Amniotic epithelial cell (primary cell): Measurements from ENCODE around the gene NOL4L.

ENCODE experiments used
- DNase-seq: peaks from one replicate; pipeline ENCODE4 v3.0.0-alpha.2; 2010; ENCODE audit warnings: low read depth

The NOL4L gene

DNA sequence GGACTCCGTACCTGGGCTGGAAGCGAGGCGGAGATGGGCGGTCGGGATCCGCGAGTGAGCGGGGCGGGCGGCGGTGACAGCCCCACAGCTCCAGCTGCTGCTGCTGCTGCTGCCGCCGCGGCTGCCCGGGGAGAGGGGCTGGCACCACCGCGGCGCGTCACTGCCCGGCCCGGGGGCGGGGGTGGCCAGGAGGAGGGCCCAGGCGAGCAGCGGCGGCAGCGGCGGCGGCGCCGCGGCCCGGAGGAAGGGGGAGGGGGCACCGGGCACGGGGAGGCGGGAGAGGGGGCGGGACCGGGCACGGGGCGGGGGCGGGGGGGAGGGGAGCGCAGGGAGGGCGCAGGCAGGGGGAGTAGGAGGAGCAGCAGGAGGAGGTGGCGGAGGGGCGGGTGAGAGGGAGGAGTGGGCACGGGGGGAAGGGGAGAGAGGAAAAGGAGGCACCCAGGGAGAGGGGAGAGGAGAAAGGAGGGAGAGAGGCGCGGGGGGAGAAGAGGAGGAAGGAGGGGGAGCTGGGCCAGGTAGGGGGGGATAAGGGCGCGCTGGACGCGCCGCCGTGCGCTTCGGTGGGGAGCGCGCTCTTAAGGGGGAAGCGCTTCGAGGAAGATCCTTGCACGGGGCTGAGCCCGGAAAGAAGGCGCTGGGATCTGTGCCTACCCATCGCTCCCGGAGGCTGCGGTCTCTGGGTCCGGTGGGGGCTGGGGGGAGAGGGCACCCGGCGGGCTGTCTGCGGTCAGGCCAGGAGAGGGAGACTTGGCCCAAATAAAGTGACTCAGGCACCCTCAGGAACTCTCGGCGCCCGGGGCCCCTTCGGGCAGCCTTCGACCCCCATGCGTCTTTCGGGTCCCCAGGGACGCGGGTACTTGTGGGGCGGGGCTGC lies 101.5 kb downstream of the NOL4L start:
- peak; percentile 84 for DNase-seq

DNA sequence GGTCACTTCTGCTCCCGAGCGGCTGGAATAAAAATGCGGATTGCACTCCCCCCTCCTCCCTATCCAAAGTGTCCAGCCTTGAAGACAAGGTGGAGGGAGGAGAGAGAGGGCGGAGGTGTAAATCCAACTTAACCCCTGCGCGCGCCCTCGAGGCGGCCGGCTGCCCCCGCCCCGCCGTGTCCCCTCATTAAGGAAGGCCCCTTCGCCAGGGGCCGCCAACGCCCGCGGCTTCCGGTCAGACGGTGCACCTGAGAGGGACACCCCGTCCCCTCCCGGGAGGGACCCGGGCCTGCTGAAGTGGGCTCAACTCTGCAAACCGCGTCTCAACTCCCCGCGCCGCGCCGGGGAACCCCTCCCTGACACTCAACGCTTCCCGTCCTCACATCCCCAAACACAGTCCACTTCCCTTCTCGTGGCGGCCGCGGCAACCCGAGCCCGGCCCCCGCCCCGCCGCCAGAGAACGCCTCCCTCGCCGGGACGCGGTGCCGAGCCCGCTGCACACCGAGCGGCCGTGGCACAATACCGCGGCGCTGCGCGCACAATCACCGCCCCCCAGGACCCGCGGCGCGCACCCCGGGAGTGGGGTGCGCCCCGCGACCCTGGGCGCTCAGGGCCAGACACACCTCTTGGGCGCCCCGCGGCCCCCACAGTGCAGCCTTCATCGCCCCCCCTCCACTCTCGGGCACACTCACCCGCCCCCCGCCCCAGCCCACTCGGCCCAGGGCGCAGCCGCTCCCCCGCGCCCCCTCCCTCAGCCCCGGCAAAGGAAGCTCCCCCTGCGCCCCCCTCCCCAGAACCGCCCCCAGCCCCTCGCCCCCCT lies 102.5 kb downstream of the NOL4L start:
- no peak for DNase-seq

- no peak for DNase-seq
These were observed 103.0 kb downstream of the NOL4L start for GRCh38 chr20:32482143-32482441.

DNA sequence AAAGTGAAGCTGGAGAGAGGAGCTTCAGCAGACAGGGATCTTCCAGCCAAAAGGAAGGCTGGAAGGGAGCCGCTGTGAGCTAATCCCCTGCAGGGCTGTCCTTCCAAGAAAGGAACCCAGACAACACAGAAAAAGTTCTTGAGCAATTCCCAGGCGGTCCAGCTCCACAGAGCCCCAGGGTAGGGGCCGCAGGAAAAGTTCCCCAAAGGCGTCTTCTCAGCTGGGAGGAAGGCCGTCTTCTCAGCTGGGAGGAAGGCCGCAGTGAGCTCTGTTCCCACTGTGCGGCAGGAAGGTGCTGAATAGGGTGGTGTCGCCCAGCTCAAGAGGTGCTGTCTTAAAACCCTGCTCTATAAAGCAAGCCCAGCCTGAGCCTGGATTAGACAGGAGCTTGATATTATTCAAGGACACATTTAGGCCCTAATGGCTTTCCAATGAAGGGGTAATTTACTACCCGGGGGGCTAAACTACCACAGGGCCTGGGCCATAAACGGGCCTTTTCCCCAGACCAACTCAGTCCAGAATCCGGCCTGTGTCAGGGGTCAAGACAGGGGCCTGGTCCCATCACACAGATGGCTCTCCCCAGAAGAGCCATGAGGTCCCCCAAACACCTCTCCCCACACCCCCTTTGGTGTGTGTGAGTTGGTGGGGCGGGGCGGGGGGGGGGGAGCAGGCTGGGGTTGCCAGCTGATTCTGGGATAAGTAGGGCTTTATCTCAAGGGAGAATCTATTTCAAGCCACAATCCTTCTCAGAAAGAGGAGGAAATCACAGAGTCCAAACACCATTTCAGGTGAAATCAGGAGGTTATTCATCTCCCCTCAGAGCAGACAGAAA lies 103.6 kb downstream of the NOL4L start:
- DNase-seq = no peak

GRCh38 chr20:32480371-32481241 lies 104.5 kb downstream of the NOL4L start:
- DNase-seq = peak; percentile 69

GRCh38 chr20:32479697-32480171 lies 105.4 kb downstream of the NOL4L start:
- DNase-seq = no peak

DNA sequence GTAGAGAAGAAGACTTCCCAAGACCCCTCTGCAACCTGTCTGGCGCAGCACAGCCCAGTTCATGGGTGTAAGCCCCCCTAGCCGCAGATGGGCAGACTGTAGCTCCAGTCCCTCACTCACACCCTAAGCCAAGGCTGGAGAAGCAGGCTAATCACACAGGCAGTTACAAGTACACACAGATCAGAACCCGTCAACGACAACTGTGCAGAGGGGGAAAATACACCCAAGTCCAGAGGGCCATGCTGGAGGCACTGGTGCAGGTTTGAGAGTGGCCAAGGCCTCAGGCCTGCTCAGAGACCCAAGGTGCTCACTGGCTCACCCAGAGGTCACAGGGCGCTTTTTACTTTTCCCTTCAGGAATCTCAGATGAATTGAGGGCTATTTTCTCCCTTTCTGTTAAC lies 106.1 kb downstream of the NOL4L start:
- DNase-seq = no peak

DNA sequence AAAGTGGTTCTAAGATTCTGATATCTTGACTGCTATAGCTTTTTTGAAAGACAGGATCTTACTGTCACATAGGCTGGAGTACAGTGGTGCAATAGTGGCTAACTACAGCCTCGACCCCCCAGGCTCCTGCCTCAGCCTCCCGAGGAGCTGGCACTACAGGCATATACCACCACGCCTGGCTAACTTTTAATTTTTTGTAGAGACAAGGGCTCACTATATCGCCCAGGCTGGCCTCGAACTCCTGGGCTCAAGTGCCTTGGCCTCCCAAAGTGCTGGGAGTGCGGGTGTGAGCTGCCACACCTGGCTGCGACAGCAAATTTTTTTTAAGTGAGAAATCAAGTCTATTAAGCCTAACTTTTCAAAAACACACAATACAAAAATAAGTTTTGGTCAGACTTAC lies 106.6 kb downstream of the NOL4L start:
- no peak for DNase-seq

- DNase-seq = no peak
These were observed 107.3 kb downstream of the NOL4L start for GRCh38 chr20:32477594-32478512.

DNA sequence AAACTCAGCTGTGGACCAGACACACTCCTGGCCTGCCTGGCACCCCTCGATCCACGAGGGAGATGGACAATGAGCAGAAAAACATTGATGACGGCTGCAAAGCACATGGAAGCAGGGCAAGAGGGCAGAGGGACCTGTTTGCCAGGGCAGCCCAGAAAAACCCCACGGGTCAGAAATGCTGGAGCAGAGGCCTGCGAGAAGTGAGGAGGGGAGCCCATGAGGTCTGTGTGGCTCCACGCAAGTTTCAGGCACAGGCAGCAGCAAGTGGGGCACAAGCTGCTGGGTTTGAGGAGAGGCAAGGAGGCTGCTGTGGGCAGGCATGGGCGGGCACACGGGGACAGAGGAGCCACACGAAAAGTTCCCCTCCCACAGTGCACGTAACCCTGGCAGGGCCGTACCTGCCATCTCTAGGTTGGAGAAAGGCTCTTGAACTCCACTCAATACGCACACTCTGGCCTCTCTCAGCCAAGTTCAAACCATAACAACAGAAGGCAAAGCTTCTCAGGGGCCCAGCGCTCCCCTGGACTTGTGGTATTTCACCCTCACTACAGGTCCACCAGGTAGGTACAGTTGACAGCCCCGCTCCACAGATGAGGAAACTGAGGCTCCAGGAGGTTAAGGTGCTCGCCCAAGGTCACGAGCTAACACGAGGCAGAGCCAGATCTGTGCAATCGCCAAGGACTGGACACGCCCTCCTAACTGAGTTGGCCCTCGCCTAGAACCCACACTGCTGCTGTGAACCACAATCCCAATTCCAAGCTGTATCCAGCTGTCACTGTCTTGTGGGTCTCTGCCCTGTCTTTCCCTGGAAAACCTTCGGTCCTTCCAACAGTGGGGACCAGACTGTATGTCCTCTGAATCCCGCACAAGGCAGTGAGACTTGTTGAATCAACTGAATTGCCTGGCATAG lies 108.2 kb downstream of the NOL4L start:
- no peak for DNase-seq

GRCh38 chr20:32474967-32475811 lies 109.9 kb downstream of the NOL4L start:
- DNase-seq = peak; percentile 98

DNA sequence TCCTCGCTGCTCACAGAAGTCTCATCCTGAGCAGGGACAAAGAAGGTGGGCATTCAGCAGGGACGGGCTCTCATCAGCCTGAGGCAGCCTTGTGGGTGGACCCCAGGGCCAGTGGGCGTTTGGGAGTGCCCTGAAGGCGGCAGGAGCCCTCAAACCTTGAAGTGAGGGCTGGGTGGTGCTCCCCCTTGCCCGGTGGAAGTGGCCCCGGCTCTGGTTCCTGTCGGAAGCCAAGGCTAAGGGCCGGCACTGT lies 110.5 kb downstream of the NOL4L start:
- DNase-seq = no peak

DNA sequence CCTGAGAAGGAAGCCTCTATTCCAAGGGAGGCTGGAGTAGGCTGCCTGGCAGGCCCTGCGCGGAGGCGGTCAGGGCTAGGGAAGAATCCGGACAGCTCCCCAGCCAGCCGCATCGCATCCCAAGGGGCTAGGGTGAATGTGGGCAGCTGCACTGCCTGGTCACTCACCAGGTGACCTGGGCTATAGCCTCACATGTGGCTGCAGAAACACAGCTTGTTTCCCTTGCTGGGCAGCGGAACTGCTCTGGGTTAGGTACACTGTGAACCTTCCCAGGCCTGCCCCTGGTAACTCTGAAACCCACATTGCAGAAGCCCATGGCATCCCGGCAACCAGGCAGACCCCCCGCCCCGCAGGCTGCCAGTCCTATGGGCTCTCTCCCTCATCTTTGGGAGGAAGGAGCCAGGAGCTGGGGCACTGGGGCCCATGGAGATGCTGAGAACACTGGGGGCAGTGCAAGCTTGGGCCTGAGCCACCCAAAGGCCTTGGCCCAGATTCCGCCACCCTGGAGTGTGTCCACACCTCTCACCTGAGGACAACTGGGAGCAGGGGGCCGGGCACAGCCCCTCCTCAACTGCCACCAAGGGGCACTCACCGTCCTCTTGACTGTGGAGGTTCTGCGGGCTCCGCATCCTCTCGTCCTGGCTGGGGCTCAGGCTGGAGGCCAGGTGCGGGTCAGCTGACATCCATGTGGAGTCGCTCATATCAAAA lies 111.0 kb downstream of the NOL4L start:
- DNase-seq = no peak

DNA sequence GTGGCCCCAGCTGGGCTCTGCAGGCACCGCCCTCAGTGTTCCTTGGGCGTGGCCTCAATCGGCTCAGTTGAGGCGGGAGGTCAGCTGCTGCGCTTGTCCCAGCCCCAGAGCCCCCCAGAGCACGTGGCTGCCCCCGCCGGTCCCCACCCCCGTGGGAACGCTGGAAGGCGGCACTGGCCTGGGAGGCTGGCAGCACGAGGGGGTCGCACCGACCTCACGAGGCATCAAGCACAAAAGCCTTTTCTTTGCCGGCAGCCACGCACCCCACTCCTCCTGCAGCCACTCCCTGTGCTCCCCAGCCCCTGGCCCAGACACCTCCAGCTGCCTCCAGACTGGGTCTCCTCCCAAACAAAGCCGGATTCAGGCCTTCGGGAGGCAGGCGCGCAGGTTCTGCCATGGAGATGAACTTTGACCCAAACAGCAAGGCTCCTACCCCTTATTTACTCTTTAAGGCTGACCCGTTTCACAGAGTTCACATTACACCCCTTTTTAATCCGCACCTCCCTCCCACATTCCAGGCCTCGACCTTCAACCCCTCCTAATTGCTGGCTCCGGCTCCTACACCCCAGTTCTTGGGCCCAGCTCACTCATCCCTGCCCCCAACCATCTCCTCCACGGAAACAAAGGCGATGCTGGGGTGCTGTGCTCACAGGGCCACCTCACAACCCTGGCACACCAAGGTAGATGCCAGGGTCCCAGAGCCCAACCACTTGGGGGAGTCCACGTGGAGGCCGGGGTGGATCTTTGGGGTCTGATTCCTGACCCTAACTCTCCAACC lies 111.7 kb downstream of the NOL4L start:
- no peak for DNase-seq

DNA sequence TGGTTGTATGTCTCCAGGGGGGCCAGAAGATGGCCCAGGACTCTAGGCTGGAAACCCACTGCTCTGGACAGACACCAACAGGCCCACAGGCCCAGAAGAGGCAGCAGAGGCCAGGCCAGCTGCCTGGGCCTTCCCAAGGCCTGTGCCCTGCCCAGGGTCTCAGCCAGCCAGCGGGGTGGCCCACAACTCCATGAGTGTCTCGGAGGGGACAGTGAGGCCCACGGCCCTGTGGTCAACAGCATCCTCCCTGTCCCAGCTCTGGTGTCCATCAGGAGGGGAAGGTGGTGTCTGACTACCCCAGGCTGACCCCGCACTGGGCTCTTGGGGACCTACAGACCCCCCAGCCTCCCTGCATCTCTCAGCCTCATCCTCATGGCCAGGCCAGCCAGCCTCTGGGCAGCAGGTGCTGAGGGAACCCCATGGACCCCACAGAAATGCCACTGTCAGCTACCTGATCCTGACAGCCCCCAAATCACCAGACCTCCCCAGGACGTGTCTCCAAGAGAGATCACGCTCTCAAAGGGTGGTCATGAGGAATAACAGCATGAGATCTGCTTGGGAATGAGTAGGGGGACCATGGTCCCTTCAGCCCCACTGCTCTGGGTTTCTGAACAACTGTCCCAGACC lies 112.4 kb downstream of the NOL4L start:
- no peak for DNase-seq

GRCh38 chr20:32470940-32471339 lies 114.2 kb downstream of the NOL4L start:
- no peak for DNase-seq
